ENCODE measurements around the gene NAXE.
"Not testable (repeated sequence)": the region's sequence is repeated elsewhere in the genome, so short reads cannot be mapped to it uniquely, and the experiment has no call there.

The NAXE gene

DNA sequence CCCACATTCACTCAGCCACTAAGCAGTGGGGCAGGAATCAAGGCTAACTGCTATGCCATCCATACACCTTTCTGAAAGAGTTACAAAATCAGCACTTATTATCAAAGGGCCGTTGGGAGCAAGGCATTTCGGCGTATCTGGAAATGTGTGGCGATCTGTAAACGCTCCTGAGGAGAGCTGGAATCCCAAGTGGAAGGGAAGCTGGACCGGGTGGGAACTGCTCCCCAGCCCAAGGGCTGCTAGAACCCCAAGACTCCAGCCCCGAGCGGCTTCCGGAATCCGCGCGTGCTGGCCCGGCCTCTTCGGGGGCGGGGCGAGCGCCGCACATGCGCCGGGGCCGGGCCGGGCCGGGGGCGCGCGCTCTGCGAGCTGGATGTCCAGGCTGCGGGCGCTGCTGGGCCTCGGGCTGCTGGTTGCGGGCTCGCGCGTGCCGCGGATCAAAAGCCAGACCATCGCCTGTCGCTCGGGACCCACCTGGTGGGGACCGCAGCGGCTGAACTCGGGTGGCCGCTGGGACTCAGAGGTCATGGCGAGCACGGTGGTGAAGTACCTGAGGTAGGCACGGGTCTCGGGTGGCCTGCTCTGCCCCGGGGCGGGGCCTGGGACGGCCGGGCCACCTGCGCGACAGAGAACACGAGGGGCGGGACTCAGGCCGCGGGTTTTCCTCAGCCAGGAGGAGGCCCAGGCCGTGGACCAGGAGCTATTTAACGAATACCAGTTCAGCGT lies at the start of gene NAXE:
NAXE (plus strand) TSS at position 345 of the 726 bp plus-strand sequence; CDS start at position 374, 29 bp downstream.
- no peak for DNase-seq (ENCODE audit: low read depth)

DNA sequence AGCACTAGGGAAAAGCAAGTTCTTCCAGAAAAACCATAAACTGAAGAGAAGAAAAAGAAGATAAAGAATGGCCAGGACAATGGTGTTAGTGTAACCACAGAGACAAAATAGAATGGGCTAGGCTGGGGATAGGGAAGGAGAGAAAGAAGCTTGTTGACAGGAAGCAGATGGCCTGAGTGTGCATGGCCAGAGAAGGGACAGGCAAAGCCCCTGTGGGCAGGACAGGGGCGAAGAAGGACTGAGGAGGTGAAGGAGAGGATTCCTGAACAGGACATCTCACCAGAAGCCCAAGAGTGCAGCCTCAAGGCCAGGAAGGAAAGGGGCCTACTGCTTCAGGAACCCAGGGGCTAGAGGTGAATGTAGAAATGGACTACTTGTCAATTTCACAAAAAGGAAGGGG lies 48.5 kb upstream of the NAXE start:
- DNase-seq (ENCODE audit: low read depth): no peak

DNA sequence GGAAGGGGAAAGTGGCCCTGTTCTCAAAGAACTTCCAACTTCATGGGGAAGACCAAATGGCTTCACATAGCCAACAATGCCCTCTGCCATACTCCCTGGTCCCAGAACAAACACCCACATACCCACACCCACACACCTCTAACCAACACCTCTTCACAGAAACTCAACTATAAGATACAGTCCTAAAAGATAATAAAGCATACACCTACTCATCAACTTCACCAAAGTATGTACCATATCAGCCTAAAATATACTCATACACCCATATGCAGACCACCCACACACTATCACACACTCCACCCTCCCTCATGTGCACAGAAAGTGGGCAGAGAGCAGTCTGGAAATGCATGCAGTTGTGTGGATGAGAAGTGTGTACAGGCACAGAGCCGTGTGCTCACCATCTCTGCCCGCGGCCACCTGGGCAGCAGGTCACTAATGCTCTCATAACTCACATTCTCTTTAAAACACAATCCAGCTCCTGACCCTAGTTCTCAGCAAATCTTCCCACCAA lies 46.9 kb upstream of the NAXE start:
- DNase-seq (ENCODE audit: low read depth): no peak

DNA sequence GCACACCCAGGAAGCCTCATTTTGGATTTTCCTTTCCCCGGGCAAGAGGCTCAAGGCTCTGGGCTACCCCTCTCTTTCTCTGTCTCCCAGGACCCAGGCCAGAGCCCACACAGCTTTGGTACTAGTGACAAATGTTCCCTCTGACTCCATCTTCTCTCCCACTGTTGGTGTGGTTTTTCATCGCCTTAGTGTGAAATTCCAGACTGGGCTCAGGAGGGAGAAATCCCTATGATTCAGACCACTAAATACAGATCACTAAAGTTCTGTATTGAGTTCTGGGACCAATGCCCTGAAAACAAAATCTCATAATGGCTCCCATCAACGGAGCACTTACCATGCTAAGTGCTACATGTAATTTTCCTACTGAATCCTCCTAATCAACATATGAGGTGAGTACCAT lies 45.3 kb upstream of the NAXE start:
- no peak for DNase-seq (ENCODE audit: low read depth)

DNA sequence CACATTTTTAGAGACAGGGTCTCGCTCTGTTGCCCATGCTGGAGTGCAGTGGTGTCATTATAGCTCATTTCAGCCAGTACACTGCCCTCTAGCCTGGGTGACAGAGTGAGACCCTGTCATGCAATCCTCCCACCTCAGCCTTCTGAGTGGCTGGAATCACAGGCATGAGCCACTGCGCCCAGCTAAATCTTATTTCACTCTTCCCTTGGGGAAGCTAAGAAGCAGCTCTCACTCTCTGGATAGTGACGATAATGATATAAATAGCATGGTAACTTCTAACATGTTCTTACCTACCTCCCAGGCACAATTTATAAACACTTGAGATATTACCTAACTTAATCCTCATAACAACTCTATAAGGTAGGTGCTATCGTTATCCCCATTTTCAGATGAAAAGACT lies 44.1 kb upstream of the NAXE start:
- no peak for DNase-seq (ENCODE audit: low read depth)

DNA sequence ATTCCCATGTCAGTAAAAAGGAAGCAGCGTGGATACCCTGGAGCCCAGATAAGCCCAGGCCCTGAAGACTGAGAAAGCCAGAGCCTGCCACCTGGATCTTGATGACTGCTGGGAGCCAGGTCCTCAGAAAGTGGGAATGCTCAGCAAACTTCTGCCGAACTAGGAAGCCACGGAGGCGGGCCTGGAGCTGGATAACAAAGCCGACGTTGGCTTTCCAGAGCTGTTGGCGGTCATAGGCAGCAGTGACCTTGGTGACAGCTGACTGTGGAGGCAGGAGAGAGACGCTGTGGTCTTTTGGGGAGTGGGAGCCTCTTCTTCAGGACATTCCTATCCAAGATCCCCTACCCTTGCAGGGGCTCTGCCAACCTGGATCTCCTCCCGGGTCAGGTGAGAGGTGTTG lies 43.6 kb upstream of the NAXE start:
- DNase-seq (ENCODE audit: low read depth): no peak

DNA sequence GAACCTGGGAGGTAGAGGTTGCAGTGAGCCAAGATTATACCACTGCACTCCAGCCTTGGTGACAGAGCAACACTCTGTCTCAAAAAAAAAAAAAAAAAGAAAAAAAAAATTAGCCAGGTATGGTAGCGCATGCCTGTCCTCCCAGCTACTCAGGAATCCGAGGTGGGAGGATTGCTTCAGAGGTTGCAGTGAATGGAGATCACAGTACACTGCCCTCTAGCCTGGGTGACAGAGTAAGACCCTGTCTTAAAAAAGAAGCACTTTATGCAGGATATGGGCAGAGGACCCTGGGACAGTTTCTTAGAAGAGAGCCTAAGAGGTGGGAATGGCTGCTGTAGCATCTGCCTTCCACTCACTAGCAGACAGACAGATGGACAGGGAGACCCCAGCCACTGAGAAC lies 42.2 kb upstream of the NAXE start:
- no peak for DNase-seq (ENCODE audit: low read depth)

DNA sequence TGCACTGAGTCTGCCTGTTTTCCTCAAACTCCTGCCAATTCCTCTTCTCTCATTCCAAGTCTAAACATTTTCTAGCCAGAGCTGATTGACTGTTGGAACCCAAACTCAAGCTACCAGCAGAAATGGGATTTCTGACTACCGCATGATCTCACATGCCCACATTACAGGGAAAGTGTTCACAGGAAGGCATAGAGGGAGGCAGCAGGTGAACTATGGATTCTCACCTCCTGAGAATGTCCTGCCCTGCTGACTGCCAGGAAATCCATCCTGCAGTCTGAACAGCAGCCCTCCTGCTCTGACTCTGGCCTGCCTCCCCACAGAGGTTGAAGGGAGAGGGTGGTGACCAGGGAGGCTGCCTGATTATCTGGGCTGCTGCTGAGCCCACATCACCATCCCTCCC lies 41.7 kb upstream of the NAXE start:
- no peak for DNase-seq (ENCODE audit: low read depth)

DNA sequence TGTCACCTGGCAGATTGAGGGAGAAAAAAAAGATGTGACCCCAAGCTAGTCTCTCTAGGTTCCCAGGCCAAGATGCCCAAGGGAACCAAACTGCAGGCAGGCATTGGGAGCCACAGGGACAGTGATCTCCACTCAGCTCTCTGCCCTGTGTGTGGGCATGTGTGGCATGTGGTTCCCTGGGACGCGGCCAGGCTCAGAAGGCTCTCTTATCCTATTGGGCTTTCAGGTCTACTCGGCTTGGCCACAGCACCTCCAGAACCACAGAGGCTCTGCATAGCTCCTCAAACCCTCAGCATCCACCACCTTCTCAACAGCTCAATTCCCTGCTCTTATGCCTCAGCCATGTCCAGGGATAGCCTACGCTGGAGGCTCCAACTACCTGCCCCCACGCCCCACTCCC lies 41.2 kb upstream of the NAXE start:
- DNase-seq (ENCODE audit: low read depth): no peak

DNA sequence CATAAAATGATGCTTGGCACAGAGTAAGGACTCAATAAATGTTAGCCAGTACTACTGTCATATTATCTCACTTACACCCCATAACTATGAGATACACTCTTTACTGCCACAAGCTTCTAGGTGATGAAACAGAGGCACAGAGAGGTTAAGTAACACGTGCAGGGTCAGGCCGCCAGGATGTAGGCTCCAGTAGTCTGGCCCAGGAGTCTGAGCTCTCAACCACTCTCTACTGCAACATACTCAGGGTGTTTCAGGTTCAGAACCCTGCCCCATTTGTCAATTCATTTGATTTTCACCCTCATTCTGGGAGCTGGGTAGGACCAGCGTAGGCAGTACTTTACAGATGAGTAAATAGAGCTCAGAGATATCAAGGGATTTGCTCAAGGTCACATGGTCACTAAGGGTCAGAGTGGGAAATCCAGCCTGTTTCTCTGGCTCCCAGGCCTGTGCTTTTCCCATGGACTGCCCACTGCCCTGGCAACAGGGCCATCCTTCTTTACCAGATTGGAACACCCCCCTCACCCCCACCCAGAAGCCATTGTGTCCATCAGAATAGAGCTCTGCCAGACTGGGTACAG lies 40.4 kb upstream of the NAXE start:
- DNase-seq (ENCODE audit: low read depth): no peak

DNA sequence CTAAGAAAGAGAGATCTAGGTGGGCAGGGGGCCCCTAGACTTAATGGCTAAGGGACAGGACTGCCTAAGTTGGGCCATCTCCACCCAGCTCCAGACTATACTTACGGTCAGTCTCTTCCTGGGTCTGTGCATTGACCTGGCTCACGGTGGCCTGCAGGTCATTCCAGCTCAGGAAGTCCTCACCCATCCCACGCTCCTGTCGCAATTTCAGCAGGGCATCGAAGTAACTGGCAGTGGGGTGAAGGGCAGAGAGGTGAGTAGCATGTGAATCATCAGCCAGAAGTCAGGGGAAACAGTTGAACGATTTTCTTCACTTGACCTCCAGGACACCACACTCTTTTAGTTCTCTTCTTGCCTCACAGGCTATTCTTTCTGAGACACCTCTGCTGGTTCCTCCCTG lies 39.7 kb upstream of the NAXE start:
- no peak for DNase-seq (ENCODE audit: low read depth)

DNA sequence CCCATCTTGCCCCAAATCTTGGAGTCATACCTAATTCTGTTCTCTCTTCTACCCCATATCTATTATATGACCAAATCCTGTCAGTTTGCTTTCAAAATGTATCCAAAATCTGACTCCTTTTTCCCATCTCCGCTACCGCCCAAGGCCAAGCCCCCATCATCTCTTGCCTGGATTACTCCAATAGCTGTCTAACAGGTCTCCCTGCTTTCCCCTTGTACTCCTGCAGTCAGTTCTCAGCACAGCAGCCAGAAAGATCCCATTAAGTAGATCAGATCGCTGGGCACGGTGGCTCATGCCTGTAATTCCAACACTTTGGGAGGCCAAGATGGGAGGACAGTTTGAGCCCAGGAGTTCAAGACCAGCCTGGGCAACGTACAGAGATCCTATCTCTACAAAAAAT lies 39.1 kb upstream of the NAXE start:
- DNase-seq (ENCODE audit: low read depth): no peak

DNA sequence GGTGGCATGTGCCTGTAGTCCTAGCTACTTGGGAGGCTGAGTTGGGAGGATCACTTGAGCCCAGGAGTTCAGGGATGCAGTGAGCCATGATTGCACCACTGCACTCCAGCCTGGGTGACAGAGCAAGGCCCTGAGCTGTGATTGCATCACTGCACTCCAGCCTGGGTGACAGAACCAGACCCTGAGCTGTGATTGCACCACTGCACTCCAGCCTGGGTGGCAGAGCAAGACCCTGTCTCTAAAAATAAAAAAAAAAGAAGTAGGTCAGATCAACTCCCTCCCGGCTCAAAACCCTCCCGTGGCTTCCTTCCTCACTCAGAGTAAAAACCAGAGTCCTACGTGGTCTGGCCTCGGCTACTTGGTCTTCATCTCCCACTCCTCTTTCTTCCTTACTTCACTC lies 38.6 kb upstream of the NAXE start:
- not testable (repeated sequence) for DNase-seq (ENCODE audit: low read depth)

DNA sequence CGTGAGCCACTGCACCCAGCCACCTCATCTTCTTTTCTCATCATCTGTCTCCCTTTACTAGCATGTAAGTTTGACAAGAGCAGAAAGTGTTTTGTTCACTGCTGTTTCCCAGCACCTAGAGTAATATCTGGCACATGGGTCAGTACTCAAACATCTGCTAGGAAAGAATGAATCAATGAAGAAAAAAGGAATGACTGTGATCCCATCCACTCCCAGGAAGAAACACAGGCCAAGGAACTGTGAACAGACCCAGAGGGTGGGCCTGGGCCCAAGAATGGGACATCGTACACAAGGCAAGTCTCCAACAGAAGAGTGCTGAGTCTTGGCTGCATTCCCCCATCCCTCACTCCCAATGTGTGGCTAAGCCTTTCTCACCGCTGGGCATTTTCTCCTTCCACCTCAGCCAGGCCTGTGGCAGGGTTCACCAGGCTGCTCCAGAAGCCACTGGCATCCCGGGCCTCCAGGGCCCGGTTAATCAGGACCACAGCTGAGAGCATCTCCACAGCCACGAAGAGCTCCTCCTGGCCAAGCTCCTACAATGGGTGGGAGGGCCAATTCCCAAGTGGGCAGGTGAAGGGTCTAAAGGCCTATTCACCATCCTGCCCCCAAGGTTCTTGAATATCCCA lies 37.6 kb upstream of the NAXE start:
- no peak for DNase-seq (ENCODE audit: low read depth)

DNA sequence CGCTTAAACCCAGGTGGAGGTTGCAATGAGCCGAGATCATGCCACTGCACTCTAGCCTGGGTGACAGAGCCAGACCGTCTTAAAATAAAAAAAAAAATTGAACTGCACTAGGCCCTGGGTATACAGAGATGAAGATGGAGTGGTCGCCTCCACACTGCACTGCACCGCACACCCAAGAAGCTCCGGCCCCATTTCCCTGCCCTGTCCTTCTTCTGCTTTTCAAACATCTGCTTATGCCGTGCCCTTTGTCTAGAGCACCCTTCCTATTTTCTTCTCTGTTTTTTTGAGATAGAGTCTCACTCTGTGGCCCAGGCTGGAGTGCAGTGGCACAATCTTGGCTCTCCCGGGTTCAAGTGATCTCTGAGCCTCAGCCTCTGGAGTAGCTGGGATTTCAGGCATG lies 36.6 kb upstream of the NAXE start:
- no peak for DNase-seq (ENCODE audit: low read depth)

DNA sequence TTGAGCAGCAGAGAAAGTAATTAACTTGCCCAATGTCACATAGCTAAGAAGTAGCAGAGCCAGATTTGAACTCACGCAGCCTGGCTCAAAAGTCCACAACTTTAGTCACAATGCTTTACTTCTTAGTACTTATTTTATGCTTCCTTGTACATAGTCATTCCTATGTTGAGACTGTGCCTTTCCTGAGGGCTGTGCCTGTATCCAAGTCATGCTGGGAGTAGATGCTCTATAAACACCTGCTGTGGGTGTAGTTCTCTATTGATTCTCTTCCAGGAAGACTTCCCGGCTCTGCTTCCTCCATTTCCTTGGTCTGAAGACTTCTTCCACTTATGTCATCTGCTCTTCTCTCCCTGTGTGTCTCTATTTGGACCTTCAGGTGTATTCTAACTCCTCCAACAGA lies 35.9 kb upstream of the NAXE start:
- DNase-seq (ENCODE audit: low read depth): no peak

DNA sequence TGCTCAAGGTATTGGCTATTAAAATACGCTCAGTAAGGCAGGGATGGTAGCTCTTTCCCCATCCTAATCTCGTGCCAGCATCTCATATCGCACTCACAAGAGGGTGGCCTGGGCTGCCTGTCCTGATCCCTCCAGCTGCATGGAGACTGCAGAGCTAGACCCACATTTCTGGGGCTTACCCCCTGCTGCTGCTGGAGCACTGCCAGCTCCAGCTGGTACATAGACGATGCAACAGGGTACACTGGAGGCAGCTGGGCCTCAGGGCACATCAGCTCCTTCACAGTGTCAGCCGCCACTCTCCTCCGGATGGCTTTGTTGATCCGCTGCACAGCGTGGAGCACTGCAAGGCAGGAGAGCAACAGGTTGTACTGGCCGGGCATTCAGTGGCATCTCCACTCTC lies 35.2 kb upstream of the NAXE start:
- DNase-seq (ENCODE audit: low read depth): no peak

DNA sequence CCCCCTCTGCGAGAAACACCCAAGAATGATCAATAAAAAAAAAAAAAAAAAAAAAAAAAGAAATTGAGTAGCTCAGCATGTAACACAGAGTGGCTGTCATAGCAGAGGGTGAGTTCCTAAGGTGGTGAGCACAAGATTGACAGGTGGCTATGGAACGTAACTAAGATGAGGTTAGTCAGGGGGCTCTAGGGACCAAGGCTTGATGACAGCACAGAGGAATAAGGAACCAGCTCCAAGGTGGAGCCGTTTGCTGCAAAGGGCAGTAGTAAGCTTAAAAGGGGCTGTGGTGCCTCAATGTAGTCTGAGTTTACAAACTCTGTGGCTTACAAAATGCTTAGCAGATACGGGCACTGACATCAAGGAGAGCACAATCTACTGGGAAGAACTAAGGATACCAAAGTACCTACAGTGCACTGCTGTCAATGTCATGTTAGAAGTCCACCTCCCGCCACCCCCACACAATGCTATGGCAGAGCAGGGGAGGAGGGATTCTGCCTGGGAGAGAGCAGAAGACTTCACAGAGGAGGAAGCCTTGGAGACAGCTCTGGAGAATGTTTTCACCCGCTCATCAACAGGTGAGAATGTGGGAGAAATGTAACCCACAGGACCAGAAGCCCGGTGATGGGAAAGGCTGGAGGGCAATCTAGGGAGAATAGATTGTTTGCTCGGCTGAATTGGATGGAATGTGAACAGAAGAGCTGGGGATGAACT lies 32.3 kb upstream of the NAXE start:
- no peak for DNase-seq (ENCODE audit: low read depth)

DNA sequence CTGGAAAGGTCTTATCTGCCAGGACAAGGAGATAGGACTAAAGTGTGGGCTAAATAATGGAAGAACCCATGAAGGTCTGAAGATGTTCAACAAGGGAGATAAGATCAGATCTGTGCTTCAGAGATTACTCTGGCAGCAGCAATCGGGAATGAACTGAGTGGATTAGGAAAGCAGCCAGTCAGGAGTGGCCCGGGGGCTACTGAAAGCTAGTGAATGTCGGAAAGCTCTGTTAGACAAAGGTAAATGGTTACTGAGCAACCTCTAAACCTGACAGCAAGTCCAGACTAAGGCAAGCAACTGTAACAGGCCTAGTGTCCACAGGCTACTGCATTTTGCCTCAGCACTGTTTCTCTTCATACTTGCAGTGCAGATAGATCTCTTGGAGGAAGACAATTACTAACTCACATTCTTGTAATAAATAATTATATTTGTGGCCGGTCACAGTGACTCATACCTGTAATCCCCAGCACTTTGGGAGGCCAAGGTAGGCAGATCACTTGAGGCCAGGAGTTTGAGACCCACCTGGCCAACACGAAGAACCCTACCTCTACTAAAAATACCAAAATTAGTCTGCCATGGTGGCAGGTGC lies 31.7 kb upstream of the NAXE start:
- no peak for DNase-seq (ENCODE audit: low read depth)

DNA sequence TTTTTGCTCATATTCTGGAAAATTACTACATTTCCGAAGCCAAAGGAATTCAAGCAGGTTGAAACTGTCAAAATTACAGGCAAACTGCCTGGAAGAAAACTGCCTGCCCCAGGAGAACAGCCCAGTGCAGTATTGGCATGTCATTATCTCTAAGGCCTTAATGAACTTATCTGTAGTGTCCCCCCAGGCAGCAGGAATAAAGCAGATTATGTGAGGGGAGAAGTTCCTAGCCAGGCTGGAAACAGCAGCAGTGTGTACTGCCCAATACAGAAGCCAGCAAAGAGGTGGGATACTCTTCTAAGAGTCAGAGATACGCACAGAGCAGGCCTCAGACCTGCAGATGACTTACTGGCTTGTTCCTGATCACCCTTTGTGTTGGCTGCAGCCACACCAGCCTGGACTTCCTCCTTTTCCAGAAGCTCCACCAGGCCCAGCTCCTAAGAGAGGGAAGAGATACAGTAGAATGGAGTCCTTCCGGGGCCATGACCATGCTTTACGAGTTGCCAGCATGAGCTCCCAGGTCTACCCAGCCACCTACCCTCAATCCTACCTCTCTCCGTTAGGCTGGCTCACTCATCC lies 30.9 kb upstream of the NAXE start:
- DNase-seq (ENCODE audit: low read depth): no peak

DNA sequence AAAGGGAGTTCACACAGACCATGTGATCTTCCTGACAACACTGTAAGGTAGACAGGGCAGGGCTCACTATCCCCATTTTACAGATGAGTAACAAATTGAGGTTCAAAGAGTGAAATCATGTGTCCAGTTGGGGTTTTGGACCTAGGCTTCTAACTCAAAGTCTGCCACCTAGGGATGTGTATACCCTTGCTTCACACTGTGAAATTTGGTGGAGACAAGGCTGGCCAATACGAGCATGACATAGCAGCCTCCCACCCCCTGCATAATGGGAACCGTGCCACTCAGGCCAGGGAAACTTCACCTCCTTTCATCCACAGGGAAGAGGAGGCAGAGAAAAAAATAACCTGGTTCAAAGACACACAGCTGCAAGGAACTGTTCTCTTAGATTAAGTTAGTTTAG lies 26.1 kb upstream of the NAXE start:
- DNase-seq (ENCODE audit: low read depth): no peak

DNA sequence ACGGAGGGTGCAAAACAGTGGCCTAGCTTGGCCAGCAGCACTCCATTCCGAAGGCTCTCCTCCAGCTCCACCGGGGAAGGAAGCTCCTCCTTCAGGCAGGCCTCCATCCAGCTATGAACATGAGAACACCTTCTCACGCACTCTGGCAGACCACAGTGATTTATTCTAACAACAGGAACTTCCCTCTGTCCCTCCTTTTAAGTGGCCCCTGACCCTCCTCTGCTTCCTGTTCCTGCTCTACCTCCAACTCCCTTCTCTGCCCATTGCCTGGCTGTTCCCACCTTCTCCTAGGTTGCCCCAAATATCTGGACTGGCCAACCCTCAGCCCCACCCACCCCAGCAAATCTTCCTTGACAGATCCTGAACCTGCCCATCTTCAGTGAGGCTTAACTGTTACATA lies 25.1 kb upstream of the NAXE start:
- no peak for DNase-seq (ENCODE audit: low read depth)

Measured in HS-27A (cell line).